ENCODE data around the gene B4GALT1.

Gene B4GALT1

GRCh38 chr9:33117306-33117705, 49.8 kb downstream of the B4GALT1 start:
- no peak for TF ChIP-seq CTCF (IDR thresholded peaks at IDR 0.05)
- Mint-ChIP-seq H3K9me3 (no peaks in the 10 kb centered on the region), H3K27ac (no peak overlapping the region), H3K36me3 (ENCODE audit: low read depth) (peaks cover 25% of the 10 kb centered on the region), H3K27me3 (ENCODE audit: low read depth, poor library complexity) (no peaks in the 10 kb centered on the region), H3K4me1 (peaks cover 18% of the 10 kb centered on the region), H3K4me3 (no peak overlapping the region)
- no peak for DNase-seq

- peaks cover 23% of the 10 kb centered on the region for H3K36me3 Mint-ChIP-seq (ENCODE audit: low read depth)
- peak overlapping the region; percentile 69 for H3K27ac Mint-ChIP-seq
- peaks cover 22% of the 10 kb centered on the region for H3K4me1 Mint-ChIP-seq
- H3K9me3 Mint-ChIP-seq = no peaks in the 10 kb centered on the region
- DNase-seq = no peak
- no peak overlapping the region for H3K4me3 Mint-ChIP-seq
- no peak for TF ChIP-seq CTCF (IDR thresholded peaks at IDR 0.05)
- H3K27me3 Mint-ChIP-seq (ENCODE audit: low read depth, poor library complexity) = no peaks in the 10 kb centered on the region
These were observed 50.3 kb downstream of the B4GALT1 start for GRCh38 chr9:33116860-33117259.

- peaks cover 10% of the 10 kb centered on the region for H3K36me3 Mint-ChIP-seq (ENCODE audit: low read depth)
- DNase-seq = no peak
- peaks cover 31% of the 10 kb centered on the region for H3K4me1 Mint-ChIP-seq
- TF ChIP-seq CTCF (IDR thresholded peaks at IDR 0.05) = no peak
- H3K4me3 Mint-ChIP-seq = no peak overlapping the region
- H3K27ac Mint-ChIP-seq = no peak overlapping the region
- H3K9me3 Mint-ChIP-seq = no peaks in the 10 kb centered on the region
- no peaks in the 10 kb centered on the region for H3K27me3 Mint-ChIP-seq (ENCODE audit: low read depth, poor library complexity)
These were observed 52.4 kb downstream of the B4GALT1 start for GRCh38 chr9:33114746-33115145.

- Mint-ChIP-seq H3K27me3 (ENCODE audit: low read depth, poor library complexity) (no peaks in the 10 kb centered on the region), H3K9me3 (no peaks in the 10 kb centered on the region), H3K27ac (peak overlapping the region; percentile 10), H3K4me3 (no peak overlapping the region), H3K36me3 (ENCODE audit: low read depth) (peaks cover 10% of the 10 kb centered on the region), H3K4me1 (peaks cover 31% of the 10 kb centered on the region)
- no peak for DNase-seq
- no peak for TF ChIP-seq CTCF (IDR thresholded peaks at IDR 0.05)
These were observed 53.2 kb downstream of the B4GALT1 start for GRCh38 chr9:33113799-33114547.

- Mint-ChIP-seq H3K27ac (peak overlapping the region; percentile 65), H3K27me3 (ENCODE audit: low read depth, poor library complexity) (no peaks in the 10 kb centered on the region), H3K36me3 (ENCODE audit: low read depth) (peaks cover 10% of the 10 kb centered on the region), H3K9me3 (no peaks in the 10 kb centered on the region), H3K4me1 (peaks cover 38% of the 10 kb centered on the region), H3K4me3 (no peak overlapping the region)
- TF ChIP-seq CTCF (IDR thresholded peaks at IDR 0.05) = no peak
- no peak for DNase-seq
These were observed 55.0 kb downstream of the B4GALT1 start for GRCh38 chr9:33112094-33112493.

- TF ChIP-seq CTCF (IDR thresholded peaks at IDR 0.05) = no peak
- no peaks in the 10 kb centered on the region for H3K9me3 Mint-ChIP-seq
- peak overlapping the region; percentile 65 for H3K27ac Mint-ChIP-seq
- no peak overlapping the region for H3K4me3 Mint-ChIP-seq
- H3K27me3 Mint-ChIP-seq (ENCODE audit: low read depth, poor library complexity) = no peaks in the 10 kb centered on the region
- DNase-seq = no peak
- peaks cover 42% of the 10 kb centered on the region for H3K4me1 Mint-ChIP-seq
- H3K36me3 Mint-ChIP-seq (ENCODE audit: low read depth) = peaks cover 10% of the 10 kb centered on the region
These were observed 55.5 kb downstream of the B4GALT1 start for GRCh38 chr9:33111631-33112030.

All from nephron progenitor cell (in vitro differentiated cells).